PFSK-1 (cell line): ENCODE data around the gene PRKD1.

Experiments
- FOXP2 ChIP-seq: optimal IDR thresholded peaks from 2 replicates; pipeline ENCODE3; 2011; ENCODE audit warnings: borderline replicate concordance, control low read depth, inconsistent platforms; ENCODE audit not compliant: insufficient read depth; ENCODE audit errors: extremely low read length, extremely low read depth
- POLR2AphosphoS5 ChIP-seq: IDR thresholded peaks from 2 replicates; pipeline ENCODE4 v1.6.1; 2012; ENCODE audit warnings: low read depth, mild to moderate bottlenecking, control low read depth, low read length, moderate library complexity
- SIN3A ChIP-seq: IDR thresholded peaks from 2 replicates; pipeline ENCODE4 v1.6.1; 2012; ENCODE audit warnings: mild to moderate bottlenecking, low read length, moderate library complexity, borderline replicate concordance; ENCODE audit not compliant: insufficient read depth
- TAF1 ChIP-seq: IDR thresholded peaks from 2 replicates; pipeline ENCODE4 v1.6.1; 2012; ENCODE audit warnings: low read length, control low read depth, borderline replicate concordance; ENCODE audit not compliant: insufficient read depth
- TF ChIP-seq, protein P1 (sequence below), 2 experiments: IDR thresholded peaks; 2 replicates each; pipeline versions ENCODE4 v1.6.1 to v1.8.0; 2011 to 2012; ENCODE audit warnings: low read depth in 2 of 2, low read length in 2 of 2, control low read depth in 1 of 2, inconsistent platforms in 1 of 2, mild to moderate bottlenecking in 1 of 2, moderate library complexity in 1 of 2; ENCODE audit not compliant: insufficient read depth in 1 of 2

DNA sequence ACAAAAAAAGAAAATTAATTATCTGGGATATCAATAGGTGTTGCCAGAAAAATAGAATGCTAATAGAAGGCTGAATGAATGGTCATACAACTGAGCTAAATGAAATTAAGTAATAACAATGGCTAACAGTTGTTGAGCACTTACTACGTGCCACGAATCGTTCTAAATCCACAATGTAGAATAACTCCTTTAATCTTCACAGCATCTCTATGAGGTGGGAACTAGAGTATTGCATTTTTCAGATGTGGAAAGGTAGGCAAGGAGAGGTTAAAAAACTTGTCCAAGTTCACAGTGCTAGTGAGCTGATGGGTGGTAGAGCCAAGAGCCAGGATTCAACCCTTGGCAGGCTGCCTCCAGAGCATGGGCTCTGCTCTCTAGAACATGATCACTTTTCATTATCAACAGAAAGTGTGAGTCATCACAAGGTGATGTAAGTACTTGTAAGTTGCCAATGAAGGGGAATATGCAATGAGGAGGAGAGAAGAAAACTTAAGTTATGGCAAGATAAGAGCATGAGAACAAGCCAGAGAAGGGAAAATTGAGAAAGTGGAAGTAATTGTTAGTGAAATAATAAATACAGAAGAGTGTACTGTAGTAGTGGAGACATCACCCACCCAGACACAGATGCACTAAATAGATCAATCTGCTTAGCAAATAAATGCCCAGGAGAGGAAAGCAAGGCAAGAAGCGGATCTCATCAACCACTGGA lies 122.1 kb downstream of the PRKD1 start:
- no peak for TF ChIP-seq TAF1
- TF ChIP-seq, protein P1, sequence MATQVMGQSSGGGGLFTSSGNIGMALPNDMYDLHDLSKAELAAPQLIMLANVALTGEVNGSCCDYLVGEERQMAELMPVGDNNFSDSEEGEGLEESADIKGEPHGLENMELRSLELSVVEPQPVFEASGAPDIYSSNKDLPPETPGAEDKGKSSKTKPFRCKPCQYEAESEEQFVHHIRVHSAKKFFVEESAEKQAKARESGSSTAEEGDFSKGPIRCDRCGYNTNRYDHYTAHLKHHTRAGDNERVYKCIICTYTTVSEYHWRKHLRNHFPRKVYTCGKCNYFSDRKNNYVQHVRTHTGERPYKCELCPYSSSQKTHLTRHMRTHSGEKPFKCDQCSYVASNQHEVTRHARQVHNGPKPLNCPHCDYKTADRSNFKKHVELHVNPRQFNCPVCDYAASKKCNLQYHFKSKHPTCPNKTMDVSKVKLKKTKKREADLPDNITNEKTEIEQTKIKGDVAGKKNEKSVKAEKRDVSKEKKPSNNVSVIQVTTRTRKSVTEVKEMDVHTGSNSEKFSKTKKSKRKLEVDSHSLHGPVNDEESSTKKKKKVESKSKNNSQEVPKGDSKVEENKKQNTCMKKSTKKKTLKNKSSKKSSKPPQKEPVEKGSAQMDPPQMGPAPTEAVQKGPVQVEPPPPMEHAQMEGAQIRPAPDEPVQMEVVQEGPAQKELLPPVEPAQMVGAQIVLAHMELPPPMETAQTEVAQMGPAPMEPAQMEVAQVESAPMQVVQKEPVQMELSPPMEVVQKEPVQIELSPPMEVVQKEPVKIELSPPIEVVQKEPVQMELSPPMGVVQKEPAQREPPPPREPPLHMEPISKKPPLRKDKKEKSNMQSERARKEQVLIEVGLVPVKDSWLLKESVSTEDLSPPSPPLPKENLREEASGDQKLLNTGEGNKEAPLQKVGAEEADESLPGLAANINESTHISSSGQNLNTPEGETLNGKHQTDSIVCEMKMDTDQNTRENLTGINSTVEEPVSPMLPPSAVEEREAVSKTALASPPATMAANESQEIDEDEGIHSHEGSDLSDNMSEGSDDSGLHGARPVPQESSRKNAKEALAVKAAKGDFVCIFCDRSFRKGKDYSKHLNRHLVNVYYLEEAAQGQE (IDR thresholded peaks at IDR 0.05; ENCODE audit: insufficient read depth in 1 of 2, low read depth in 2 of 2, low read length in 2 of 2) = no peak
- no peak for TF ChIP-seq POLR2AphosphoS5
- no peak for TF ChIP-seq SIN3A
- no peak for TF ChIP-seq FOXP2
